Right lobe of liver (tissue), 6 donors: Measurements from ENCODE around the gene MEF2C. TPM values are rescaled to one million over a fixed set of nuclear protein-coding genes. Genes with fewer than 3 reads are reported as not detected.

ENCODE experiments used
- ATAC-seq, 4 donors: fragments of 200-7000 bp; cut with Tn5 transposase; one replicate each; pipeline ENCODE4 v1.9.1; 2020; ENCODE audit warnings: mild to moderate bottlenecking in 4 of 4, moderate library complexity in 4 of 4
- DNase-seq, 3 donors: peaks; one replicate each; pipeline ENCODE4 v3.0.0-alpha.2; 2020
- H3K27ac ChIP-seq, 3 donors: fragments of 200-600 bp; one replicate each; pipeline ENCODE4 v1.8.0; 2022
- H3K27me3 ChIP-seq, 2 donors: fragments of 200-600 bp; one replicate each; pipeline ENCODE4 v1.8.0; 2022
- H3K36me3 ChIP-seq, 4 donors: fragments of 200-600 bp; sonication (generic) in 1 of 4; one replicate each; pipeline versions ENCODE4 v1.5.1 to v1.8.0; 2017 to 2022; ENCODE audit warnings: control low read depth in 1 of 4
- H3K4me1 ChIP-seq, 4 donors: fragments of 200-600 bp; sonication (generic) in 1 of 4; one replicate each; pipeline versions ENCODE4 v1.5.1 to v1.8.0; 2017 to 2022; ENCODE audit warnings: control low read depth in 1 of 4
- H3K4me3 ChIP-seq, 3 donors: fragments of 200-600 bp; one replicate each; pipeline ENCODE4 v1.8.0; 2022
- H3K9me3 ChIP-seq, 4 donors: fragments of 200-600 bp; sonication (generic) in 1 of 4; one replicate each; pipeline versions ENCODE4 v1.5.1 to v1.8.0; 2017 to 2022; ENCODE audit warnings: control low read depth in 1 of 4
- CTCF ChIP-seq, 4 donors: fragments of 200-600 bp in 3 of 4; fragments of 450-650 bp in 1 of 4; IDR thresholded peaks; one replicate each; pipeline versions ENCODE4 v1.5.1 to v1.8.0; 2016 to 2022; ENCODE audit warnings: antibody characterized with exemption in 4 of 4, mild to moderate bottlenecking in 2 of 4
- POLR2A ChIP-seq: fragments of 450-650 bp; IDR thresholded peaks from one replicate; pipeline ENCODE4 v1.6.1; 2017; ENCODE audit warnings: antibody characterized with exemption, mild to moderate bottlenecking
- WGBS: methylation state at CpG from one replicate; pipeline ENCODE4 v1.1.6; 2018; ENCODE audit warnings: low coverage, low lambda C conversion rate; ENCODE audit not compliant: insufficient coverage; ENCODE audit errors: missing lambda C conversion rate; 5-methylcytosine and 5-hydroxymethylcytosine counted together
- intact Hi-C, 2 donors: fragments of 100-400 bp; cut with DNase I; formaldehyde crosslinking; loops; one replicate each; pipeline versions ENCODE4 v1.11.2 to v1.14.1; 2022
- total RNA-seq, 6 experiments: library from RNA; depleted of rRNA in 2 of 6; stranded (reverse); fragments of >200 nt in 2 of 6; fragmentation: NEBNext Ultra II Directional in 3 of 6; extraction: Animal tissue kit (Norgen Biotek cat#: 25700) in 3 of 6; gene quantifications; one replicate each; pipeline versions ENCODE4 v1.1.0 to v1.2.4, GENCODE V29; 2016 to 2023
- donor health status: DM: no; HTN: yes; CAD: no.
- donor health status: DM: no; HTN: no; CAD: no.
- donor health status: DM: no; HTN: no; CAD: no.
- donor health status: DM: no; HTN: yes; CAD: no.
- donor health status: DM: no; HTN: yes; CAD: no.

MEF2C gene
- total RNA-seq, 6 experiments from 2014 or later = 4.4 to 19.4 (median 6.4) TPM

- Histone ChIP-seq H3K4me3 (no peak overlapping the region), H3K27ac (no peak overlapping the region), H3K27me3 (no peaks in the 10 kb centered on the region), H3K4me1 (no peaks in the 10 kb centered on the region), H3K9me3 (no peaks in the 10 kb centered on the region), H3K36me3 (no peaks in the 10 kb centered on the region)
- intact Hi-C loops = no loop called here
- 57% methylated on average over 7 of the region's 7 CpGs for whole genome bisulfite sequencing
- ATAC-seq (peak in 1 of 4 donors; percentile 30), DNase-seq (no peak)
- TF ChIP-seq CTCF (IDR thresholded peaks at IDR 0.05) (no peak), POLR2A (no peak)
These were observed 137.8 kb downstream of the MEF2C start for GRCh38 chr5:88745093-88745696.

- H3K9me3 ChIP-seq = no peaks in the 10 kb centered on the region
- no peak for TF ChIP-seq POLR2A
- no peak for TF ChIP-seq CTCF (IDR thresholded peaks at IDR 0.05)
- DNase-seq = no peak
- H3K27me3 ChIP-seq = no peaks in the 10 kb centered on the region
- H3K36me3 ChIP-seq = no peaks in the 10 kb centered on the region
- intact Hi-C loops = no loop called here
- H3K27ac ChIP-seq = no peak overlapping the region
- WGBS = 13% methylated on average over 2 of the region's 2 CpGs
- no peaks in the 10 kb centered on the region for H3K4me1 ChIP-seq
- H3K4me3 ChIP-seq = no peak overlapping the region
- peak; percentile 40 to 71 (median 51) for ATAC-seq
These were observed 139.7 kb downstream of the MEF2C start for GRCh38 chr5:88743231-88743834.

GRCh38 chr5:88741964-88742363 lies 141.0 kb downstream of the MEF2C start:
- Histone ChIP-seq H3K4me3 (no peak overlapping the region), H3K27ac (no peak overlapping the region), H3K27me3 (no peaks in the 10 kb centered on the region), H3K4me1 (no peaks in the 10 kb centered on the region), H3K36me3 (no peaks in the 10 kb centered on the region), H3K9me3 (no peaks in the 10 kb centered on the region)
- no peak for ATAC-seq
- intact Hi-C loops = no loop called here
- DNase-seq = no peak
- TF ChIP-seq POLR2A = no peak
- no peak for TF ChIP-seq CTCF (IDR thresholded peaks at IDR 0.05)
- WGBS = 52% methylated on average over 1 of the region's 1 CpG

GRCh38 chr5:88740604-88741185 lies 142.3 kb downstream of the MEF2C start:
- DNase-seq (no peak), ATAC-seq (no peak)
- Histone ChIP-seq H3K4me3 (no peak overlapping the region), H3K36me3 (no peaks in the 10 kb centered on the region), H3K27ac (no peak overlapping the region), H3K4me1 (no peaks in the 10 kb centered on the region), H3K27me3 (no peaks in the 10 kb centered on the region), H3K9me3 (no peaks in the 10 kb centered on the region)
- intact Hi-C loops = no loop called here
- no peak for TF ChIP-seq CTCF (IDR thresholded peaks at IDR 0.05)
- TF ChIP-seq POLR2A = no peak
- WGBS = 43% methylated on average over 5 of the region's 5 CpGs
